Muscle of leg (tissue), 9 donors: ENCODE measurements around the gene LDHAL6B. TPM values are rescaled to one million over a fixed set of nuclear protein-coding genes. Genes with fewer than 3 reads are reported as not detected.

Experiments
- polyA plus RNA-seq, 8 donors: library from polyadenylated mRNA; unstranded; fragments of 120-200 nt; gene quantifications; one replicate each; pipeline versions ENCODE4 v1.2.1 to v1.2.3, GENCODE V29; 2013; ENCODE audit warnings: inconsistent platforms in 1 of 8, low replicate concordance in 1 of 8; ENCODE audit not compliant: insufficient read length in 8 of 8, insufficient read depth in 1 of 8
- total RNA-seq: library from RNA; stranded (reverse); fragments of 120-200 nt; gene quantifications from one replicate; pipeline ENCODE4 v1.2.4, GENCODE V29; 2013

The LDHAL6B gene
- total and polyA plus RNA-seq, 9 donors = 0.07 to 0.14 (median 0.12) TPM; not detected in 6

Other genes starting within 250 kb of the LDHAL6B start
- gene RNF111, start 219.2 kb upstream of the LDHAL6B start, total RNA-seq = 12.4 TPM
- 10 to 100 TPM; 19.0 to 25.5 (median 23.1) TPM for gene RNF111, start 219.2 kb upstream of the LDHAL6B start, polyA plus RNA-seq
- 13.9 TPM for gene CCNB2, start 101.7 kb upstream of the LDHAL6B start, total RNA-seq
- 10 to 100 TPM; 18.2 to 29.1 (median 22.1) TPM for gene CCNB2, start 101.7 kb upstream of the LDHAL6B start, polyA plus RNA-seq
- gene MYO1E, start 166.0 kb downstream of the LDHAL6B start, total RNA-seq = 36.2 TPM
- 10 to 100 TPM; 30.2 to 44.0 (median 35.6) TPM for gene MYO1E, start 166.0 kb downstream of the LDHAL6B start, polyA plus RNA-seq
- gene FAM81A, start 231.3 kb downstream of the LDHAL6B start, total RNA-seq = 0.35 TPM
- 1 to 10 TPM in 5 of 8 donors, under 1 TPM in 3; 0.67 to 1.6 (median 1.1) TPM for gene FAM81A, start 231.3 kb downstream of the LDHAL6B start, polyA plus RNA-seq